CD14-positive monocyte (primary cell): ENCODE data around the gene FOXG1. TPM values are rescaled to one million over a fixed set of nuclear protein-coding genes. Genes with fewer than 3 reads are reported as not detected.

ENCODE experiments used
- DNase-seq, 3 donors: peaks; one replicate each; pipeline ENCODE4 v3.0.0-alpha.2; 2011 to 2022
- H2AFZ ChIP-seq: 2 replicates; pipeline ENCODE4 v1.6.0; 2012; ENCODE audit warnings: mild to moderate bottlenecking, low read depth, low read length, inconsistent platforms; ENCODE audit not compliant: insufficient read depth, poor library complexity, severe bottlenecking
- H3K27ac ChIP-seq, 2 donors: 1 replicate in 1 of 2; 2 replicates in 1 of 2; pipeline ENCODE4 v1.5.1; 2012 to 2013; ENCODE audit warnings: low read length in 2 of 2, control low read depth in 1 of 2, inconsistent platforms in 1 of 2, low read depth in 1 of 2, mild to moderate bottlenecking in 1 of 2
- H3K27me3 ChIP-seq, 2 donors: one replicate each; pipeline versions ENCODE4 v1.6.0 to v1.6.1; 2011 to 2013; ENCODE audit warnings: low read length in 2 of 2; ENCODE audit not compliant: control insufficient read depth in 2 of 2, insufficient read depth in 2 of 2
- H3K36me3 ChIP-seq, 2 donors: replicated peaks in 1 of 2; 1 replicate in 1 of 2; 2 replicates in 1 of 2; pipeline versions ENCODE4 v1.5.1 to v1.6.1; 2012 to 2013; ENCODE audit warnings: low read length in 2 of 2, control low read depth in 1 of 2, inconsistent platforms in 1 of 2, mild to moderate bottlenecking in 1 of 2; ENCODE audit not compliant: insufficient read depth in 2 of 2, control insufficient read depth in 1 of 2
- H3K4me1 ChIP-seq, 2 donors: 1 replicate in 1 of 2; 2 replicates in 1 of 2; pipeline versions ENCODE4 v1.5.1 to v1.6.1; 2012 to 2013; ENCODE audit warnings: low read length in 2 of 2, control low read depth in 1 of 2, inconsistent platforms in 1 of 2, mild to moderate bottlenecking in 1 of 2, moderate library complexity in 1 of 2; ENCODE audit not compliant: insufficient read depth in 2 of 2, control insufficient read depth in 1 of 2
- H3K4me2 ChIP-seq: replicated peaks from 2 replicates; pipeline ENCODE3; 2012; ENCODE audit warnings: low read length, moderate library complexity, mild to moderate bottlenecking; ENCODE audit not compliant: poor library complexity, severe bottlenecking; ENCODE audit errors: extremely low read depth
- H3K4me3 ChIP-seq, 3 experiments: fragments of 200-600 bp in 1 of 3; sonication (generic) in 1 of 3; replicated peaks in 1 of 3; 1 replicate in 2 of 3; 2 replicates in 1 of 3; pipeline ENCODE4 v1.5.1; 2011 to 2013; ENCODE audit warnings: low read length in 3 of 3, mild to moderate bottlenecking in 3 of 3, control low read depth in 2 of 3, low read depth in 2 of 3, inconsistent platforms in 1 of 3, moderate library complexity in 1 of 3
- H3K79me2 ChIP-seq: 2 replicates; pipeline ENCODE4 v1.6.0; 2012; ENCODE audit warnings: mild to moderate bottlenecking, control low read depth, inconsistent platforms, low read length, moderate library complexity; ENCODE audit not compliant: insufficient read depth
- H3K9ac ChIP-seq: 2 replicates; pipeline ENCODE4 v1.6.0; 2017; ENCODE audit warnings: low read length, mild to moderate bottlenecking; ENCODE audit not compliant: insufficient read depth, poor library complexity, severe bottlenecking
- H3K9me3 ChIP-seq, 2 donors: replicated peaks in 1 of 2; 1 replicate in 1 of 2; 2 replicates in 1 of 2; pipeline versions ENCODE4 v1.5.1 to v1.6.1; 2012 to 2013; ENCODE audit warnings: low read length in 2 of 2, control low read depth in 1 of 2; ENCODE audit not compliant: control insufficient read depth in 1 of 2, insufficient read depth in 1 of 2
- H4K20me1 ChIP-seq: 2 replicates; pipeline ENCODE4 v1.6.0; 2012; ENCODE audit warnings: mild to moderate bottlenecking, low read length, control low read depth, moderate library complexity; ENCODE audit not compliant: insufficient read depth
- H3K27ac Mint-ChIP-seq, 7 donors: one replicate each; pipeline ENCODE4 v1.8.0; 2020; ENCODE audit warnings: mild to moderate bottlenecking in 7 of 7, mixed read lengths in 7 of 7, moderate library complexity in 6 of 7, inconsistent platforms in 2 of 7
- H3K27me3 Mint-ChIP-seq, 3 donors: one replicate each; pipeline ENCODE4 v1.8.0; 2021 to 2022; ENCODE audit warnings: low read depth in 3 of 3, mild to moderate bottlenecking in 3 of 3, mixed read lengths in 3 of 3, moderate library complexity in 3 of 3, inconsistent platforms in 1 of 3
- H3K36me3 Mint-ChIP-seq, 2 donors: one replicate each; pipeline ENCODE4 v1.8.0; 2020; ENCODE audit warnings: mixed read lengths in 2 of 2, inconsistent platforms in 1 of 2, mild to moderate bottlenecking in 1 of 2
- H3K4me1 Mint-ChIP-seq: one replicate; pipeline ENCODE4 v1.8.0; 2020; ENCODE audit warnings: mild to moderate bottlenecking, mixed read lengths
- H3K4me3 Mint-ChIP-seq, 2 donors: one replicate each; pipeline ENCODE4 v1.8.0; 2020; ENCODE audit warnings: mild to moderate bottlenecking in 2 of 2, mixed read lengths in 2 of 2, moderate library complexity in 1 of 2
- H3K9me3 Mint-ChIP-seq, 7 donors: one replicate each; pipeline ENCODE4 v1.8.0; 2020 to 2022; ENCODE audit warnings: mixed read lengths in 7 of 7, mild to moderate bottlenecking in 6 of 7, moderate library complexity in 6 of 7, inconsistent platforms in 2 of 7
- WGBS: methylation state at CpG from one replicate; pipeline ENCODE4 v1.1.5; 2013; ENCODE audit warnings: missing lambda C conversion rate; ENCODE audit not compliant: insufficient coverage; 5-methylcytosine and 5-hydroxymethylcytosine counted together
- intact Hi-C, 2 donors: fragments of 100-400 bp; cut with micrococcal nuclease; formaldehyde crosslinking; loops; one replicate each; pipeline versions ENCODE4 v1.15.0 to v1.15.1; 2023
- polyA plus RNA-seq, 3 donors: library from polyadenylated mRNA; depleted of rRNA in 1 of 3; unstranded in 2 of 3; stranded (reverse) in 1 of 3; fragments of 300-500 nt in 2 of 3; fragments of >200 nt in 1 of 3; fragmentation: Illumina TruSeq in 2 of 3; gene quantifications; 1 replicate in 2 of 3; 2 replicates in 1 of 3; pipeline ENCODE4 v1.2.3, GENCODE V29; 2012 to 2021
- TF ChIP-seq, protein P1 (sequence below): fragments of 200-600 bp; IDR thresholded peaks from one replicate; pipeline ENCODE4 v1.8.0; 2022; ENCODE audit warnings: antibody characterized with exemption, mild to moderate bottlenecking

Gene FOXG1
- polyA plus RNA-seq, 3 donors, result not detected

DNA sequence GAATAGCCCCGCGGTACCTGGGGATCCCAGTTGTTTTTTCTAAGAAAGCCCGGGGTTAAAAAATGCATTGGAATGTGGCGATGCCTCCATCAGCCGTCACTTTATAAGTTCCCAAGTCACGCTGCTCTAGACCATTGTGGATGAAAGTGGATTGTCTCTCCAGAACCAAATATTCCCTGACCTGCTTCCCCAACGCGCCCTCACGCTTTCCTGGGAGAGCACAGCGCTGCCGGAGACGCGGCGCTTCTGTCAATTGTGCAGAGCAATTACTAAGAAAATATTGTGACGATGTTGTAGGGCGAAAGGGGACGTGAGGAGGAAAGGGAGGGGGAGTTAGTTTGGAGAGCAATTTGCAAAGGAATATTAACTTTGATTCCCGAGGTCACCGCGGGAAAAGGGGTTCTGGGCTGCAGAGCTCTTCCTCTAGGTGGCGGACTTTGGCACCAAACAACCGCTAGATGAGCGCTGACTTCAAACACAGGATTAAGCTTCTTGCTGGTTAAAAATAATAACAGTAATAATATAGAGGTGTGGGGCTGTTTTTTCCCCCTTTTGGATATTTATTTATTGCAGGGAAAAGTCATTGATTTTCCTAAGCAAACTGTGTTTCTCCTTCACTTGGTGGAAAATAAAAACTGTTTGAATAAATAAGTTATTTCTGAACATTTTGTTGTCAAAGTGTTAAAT, 9.6 kb upstream of the FOXG1 start:
- H3K36me3 Mint-ChIP-seq, result no peaks in the 10 kb centered on the region
- H3K27me3 ChIP-seq, result peaks cover 78 to 89% of the 10 kb centered on the region in 2 donors
- no peaks in the 10 kb centered on the region for H4K20me1 ChIP-seq
- no peak overlapping the region for H3K9ac ChIP-seq
- peak overlapping the region in 1 of 2 donors; percentile 84 for H3K4me3 Mint-ChIP-seq
- H3K4me1 ChIP-seq, result no peaks in the 10 kb centered on the region
- no peaks in the 10 kb centered on the region for H3K4me1 Mint-ChIP-seq
- DNase-seq, result no peak
- H3K27ac ChIP-seq, result no peak overlapping the region
- H3K9me3 Mint-ChIP-seq, result peaks cover 0 to 33% (median 12%) of the 10 kb centered on the region in 7 donors
- intact Hi-C loops, result no loop called here
- H3K36me3 ChIP-seq, result no peaks in the 10 kb centered on the region
- no peak overlapping the region for H3K4me3 ChIP-seq
- H3K27me3 Mint-ChIP-seq, result peaks cover 83 to 85% (median 84%) of the 10 kb centered on the region in 3 donors
- peaks cover 0 to 53% of the 10 kb centered on the region in 2 donors for H3K9me3 ChIP-seq
- no peak overlapping the region for H2AFZ ChIP-seq
- no peak overlapping the region for H3K27ac Mint-ChIP-seq
- no peaks in the 10 kb centered on the region for H3K79me2 ChIP-seq
- TF ChIP-seq, protein P1, sequence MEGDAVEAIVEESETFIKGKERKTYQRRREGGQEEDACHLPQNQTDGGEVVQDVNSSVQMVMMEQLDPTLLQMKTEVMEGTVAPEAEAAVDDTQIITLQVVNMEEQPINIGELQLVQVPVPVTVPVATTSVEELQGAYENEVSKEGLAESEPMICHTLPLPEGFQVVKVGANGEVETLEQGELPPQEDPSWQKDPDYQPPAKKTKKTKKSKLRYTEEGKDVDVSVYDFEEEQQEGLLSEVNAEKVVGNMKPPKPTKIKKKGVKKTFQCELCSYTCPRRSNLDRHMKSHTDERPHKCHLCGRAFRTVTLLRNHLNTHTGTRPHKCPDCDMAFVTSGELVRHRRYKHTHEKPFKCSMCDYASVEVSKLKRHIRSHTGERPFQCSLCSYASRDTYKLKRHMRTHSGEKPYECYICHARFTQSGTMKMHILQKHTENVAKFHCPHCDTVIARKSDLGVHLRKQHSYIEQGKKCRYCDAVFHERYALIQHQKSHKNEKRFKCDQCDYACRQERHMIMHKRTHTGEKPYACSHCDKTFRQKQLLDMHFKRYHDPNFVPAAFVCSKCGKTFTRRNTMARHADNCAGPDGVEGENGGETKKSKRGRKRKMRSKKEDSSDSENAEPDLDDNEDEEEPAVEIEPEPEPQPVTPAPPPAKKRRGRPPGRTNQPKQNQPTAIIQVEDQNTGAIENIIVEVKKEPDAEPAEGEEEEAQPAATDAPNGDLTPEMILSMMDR, result no peak
- 5% methylated on average over 16 of the region's 23 CpGs for WGBS
- H3K4me2 ChIP-seq, result no peak overlapping the region

DNA sequence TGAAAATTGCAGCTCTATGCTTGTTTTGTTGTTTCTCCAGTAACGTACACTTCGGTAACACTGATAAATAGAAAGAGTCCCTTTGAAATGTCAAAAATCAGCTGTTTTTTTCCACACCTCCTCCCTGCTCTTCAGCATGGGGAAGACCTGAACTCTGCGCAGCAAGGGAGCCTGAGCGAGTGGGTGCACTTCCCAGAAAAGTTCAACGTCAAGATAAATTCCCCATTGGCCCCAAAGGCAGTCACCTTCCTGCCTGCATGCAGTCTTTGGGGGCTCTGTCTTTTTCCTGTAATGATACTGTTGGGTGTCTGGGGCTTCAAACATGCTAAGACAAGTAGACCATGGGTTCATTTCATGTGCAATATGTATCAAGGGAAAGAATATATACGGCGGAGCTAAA, 8.8 kb upstream of the FOXG1 start:
- Mint-ChIP-seq H3K4me3 (peak overlapping the region in 1 of 2 donors; percentile 84), H3K9me3 (peaks cover 0 to 38% (median 13%) of the 10 kb centered on the region in 7 donors), H3K27me3 (peaks cover 91 to 92% (median 92%) of the 10 kb centered on the region in 3 donors), H3K36me3 (no peaks in the 10 kb centered on the region), H3K4me1 (no peaks in the 10 kb centered on the region), H3K27ac (no peak overlapping the region)
- intact Hi-C loops, result no loop called here
- H3K4me2 ChIP-seq, result no peak overlapping the region
- no peaks in the 10 kb centered on the region for H3K36me3 ChIP-seq
- 0% methylated on average over 3 of the region's 7 CpGs for WGBS
- TF ChIP-seq, protein P1, result no peak
- no peak overlapping the region for H2AFZ ChIP-seq
- H3K79me2 ChIP-seq, result no peaks in the 10 kb centered on the region
- H3K9ac ChIP-seq, result no peak overlapping the region
- no peaks in the 10 kb centered on the region for H4K20me1 ChIP-seq
- no peaks in the 10 kb centered on the region for H3K4me1 ChIP-seq
- no peak overlapping the region for H3K27ac ChIP-seq
- DNase-seq, result no peak
- H3K27me3 ChIP-seq, result peaks cover 85 to 96% of the 10 kb centered on the region in 2 donors
- peaks cover 3 to 61% of the 10 kb centered on the region in 2 donors for H3K9me3 ChIP-seq
- no peak overlapping the region for H3K4me3 ChIP-seq
